HepG2 (cell line): ENCODE results near the gene TEX22. TPM values are rescaled to one million over a fixed set of nuclear protein-coding genes. Genes with fewer than 3 reads are reported as not detected.

Experiments used
- AGO2 ChIP-seq: fragments of 200-400 bp; formaldehyde crosslinking; optimal IDR thresholded peaks from 2 replicates; pipeline ENCODE3; 2017; ENCODE audit warnings: mild to moderate bottlenecking, low read depth, low read length, moderate library complexity
- CC2D1A ChIP-seq: sonication (generic); formaldehyde crosslinking; IDR thresholded peaks from 2 replicates; pipeline ENCODE4 v1.8.1; 2023; ENCODE audit warnings: mild to moderate bottlenecking, missing genetic modification reagents
- ISL2 ChIP-seq: sonication (generic); formaldehyde crosslinking; IDR thresholded peaks from 2 replicates; pipeline ENCODE4 v1.5.0; 2020; ENCODE audit warnings: missing genetic modification reagents
- MYNN ChIP-seq: sonication (generic); formaldehyde crosslinking; IDR thresholded peaks from 2 replicates; pipeline ENCODE4 v1.4.0; 2020; ENCODE audit warnings: mild to moderate bottlenecking, low read depth, missing genetic modification reagents
- NRL ChIP-seq: sonication (generic); formaldehyde crosslinking; IDR thresholded peaks from 2 replicates; pipeline ENCODE4 v1.5.0; 2020; ENCODE audit warnings: missing genetic modification reagents, mild to moderate bottlenecking, moderate library complexity, borderline replicate concordance
- RAD21 ChIP-seq: fragments of 450-650 bp; formaldehyde crosslinking; IDR thresholded peaks from 2 replicates; pipeline ENCODE4 v1.5.0; 2020; ENCODE audit warnings: mild to moderate bottlenecking
- RORA ChIP-seq: sonication (generic); formaldehyde crosslinking; IDR thresholded peaks from 2 replicates; pipeline ENCODE4 v1.5.0; 2020; ENCODE audit warnings: mild to moderate bottlenecking, missing genetic modification reagents, moderate library complexity
- SAP130 ChIP-seq: IDR thresholded peaks from 2 replicates; pipeline ENCODE4 v1.6.1; 2016; ENCODE audit warnings: low read depth
- ZMAT3 ChIP-seq: sonication (generic); formaldehyde crosslinking; conservative IDR thresholded peaks from 2 replicates; pipeline ENCODE4 v1.7.0; 2021; ENCODE audit warnings: missing genetic modification reagents
- ZNF207 ChIP-seq: fragments of 450-650 bp; IDR thresholded peaks from 2 replicates; pipeline ENCODE4 v1.6.1; 2016; ENCODE audit warnings: antibody characterized with exemption, borderline replicate concordance
- ZNF678 ChIP-seq: sonication (generic); formaldehyde crosslinking; IDR thresholded peaks from 2 replicates; pipeline ENCODE4 v1.4.0; 2020; ENCODE audit warnings: mild to moderate bottlenecking, missing genetic modification reagents
- polyA plus RNA-seq, 8 experiments: library from polyadenylated mRNA; depleted of rRNA in 3 of 8; stranded (reverse) in 7 of 8; unstranded in 1 of 8; fragments of >200 nt; fragmentation: Illumina TruSeq in 4 of 8; extraction: Trizol in 4 of 8; gene quantifications; 2 replicates each; pipeline versions ENCODE4 v1.2.1 to v1.2.3, GENCODE V29; 2011 to 2016; ENCODE audit warnings: low read depth in 4 of 8, missing spikeins in 1 of 8, mixed read lengths in 1 of 8; ENCODE audit not compliant: insufficient read depth in 1 of 8
- total RNA-seq, 5 experiments: library from RNA; depleted of rRNA; stranded (reverse); fragments of >200 nt; fragmentation: Illumina TruSeq; extraction: Trizol; gene quantifications; 2 replicates each; pipeline ENCODE4 v1.2.3, GENCODE V29; 2016; ENCODE audit warnings: low read depth in 1 of 5
- TF ChIP-seq, protein P1 (sequence below), 2 experiments: sonication (generic) in 1 of 2; formaldehyde crosslinking in 1 of 2; IDR thresholded peaks; 2 replicates each; pipeline versions ENCODE4 v1.4.0 to v1.6.1; 2018 to 2020; ENCODE audit warnings: missing genetic modification reagents in 2 of 2, borderline replicate concordance in 1 of 2, low read depth in 1 of 2, mild to moderate bottlenecking in 1 of 2, missing biosample characterization in 1 of 2
- TF ChIP-seq, protein P2 (sequence below): sonication (generic); formaldehyde crosslinking; IDR thresholded peaks from 2 replicates; pipeline ENCODE4 v1.9.0; 2022; ENCODE audit warnings: missing genetic modification reagents, mild to moderate bottlenecking, borderline replicate concordance
- TF ChIP-seq, protein P3 (sequence below): sonication (generic); formaldehyde crosslinking; IDR thresholded peaks from 2 replicates; pipeline ENCODE4 v1.5.0; 2020; ENCODE audit warnings: mild to moderate bottlenecking, missing genetic modification reagents, moderate library complexity
- TF ChIP-seq, protein P4 (sequence below): sonication (generic); formaldehyde crosslinking; IDR thresholded peaks from 2 replicates; pipeline ENCODE4 v1.4.0; 2020; ENCODE audit warnings: mild to moderate bottlenecking, missing genetic modification reagents
- TF ChIP-seq, protein P5 (sequence below): sonication (generic); formaldehyde crosslinking; IDR thresholded peaks from 2 replicates; pipeline ENCODE4 v1.4.0; 2020; ENCODE audit warnings: mild to moderate bottlenecking, missing genetic modification reagents, borderline replicate concordance
- TF ChIP-seq, protein P6 (sequence below): sonication (generic); formaldehyde crosslinking; IDR thresholded peaks from 2 replicates; pipeline ENCODE4 v1.4.0; 2020; ENCODE audit warnings: missing genetic modification reagents

Gene TEX22
- total and polyA plus RNA-seq, 2 of the 13 experiments (the other 11 are each of a cell fraction or from before 2014, with no cell fraction given), result 0.07 to 0.27 TPM

DNA sequence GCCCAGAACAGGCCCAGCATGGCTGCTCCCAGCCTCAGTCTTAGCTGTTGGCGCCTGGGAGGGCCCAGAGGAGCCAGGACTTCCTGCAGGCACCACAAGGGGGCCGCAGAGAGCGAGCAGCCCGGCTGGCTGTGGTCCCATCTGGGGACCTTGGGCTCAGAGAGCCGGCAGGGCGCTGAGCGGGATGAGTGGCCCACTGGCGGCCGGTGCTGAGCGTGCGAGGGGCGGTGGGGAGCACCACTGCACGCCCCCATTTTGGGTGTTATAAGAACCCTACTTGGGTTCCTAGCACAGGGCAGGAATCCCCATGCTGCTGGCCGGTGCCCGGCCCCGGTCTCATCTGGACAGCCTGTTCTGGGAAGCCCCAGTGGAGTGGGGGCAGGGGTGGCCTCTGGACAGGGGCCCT, 50.4 kb downstream of the TEX22 start (continued):
- TF ChIP-seq, protein P1, sequence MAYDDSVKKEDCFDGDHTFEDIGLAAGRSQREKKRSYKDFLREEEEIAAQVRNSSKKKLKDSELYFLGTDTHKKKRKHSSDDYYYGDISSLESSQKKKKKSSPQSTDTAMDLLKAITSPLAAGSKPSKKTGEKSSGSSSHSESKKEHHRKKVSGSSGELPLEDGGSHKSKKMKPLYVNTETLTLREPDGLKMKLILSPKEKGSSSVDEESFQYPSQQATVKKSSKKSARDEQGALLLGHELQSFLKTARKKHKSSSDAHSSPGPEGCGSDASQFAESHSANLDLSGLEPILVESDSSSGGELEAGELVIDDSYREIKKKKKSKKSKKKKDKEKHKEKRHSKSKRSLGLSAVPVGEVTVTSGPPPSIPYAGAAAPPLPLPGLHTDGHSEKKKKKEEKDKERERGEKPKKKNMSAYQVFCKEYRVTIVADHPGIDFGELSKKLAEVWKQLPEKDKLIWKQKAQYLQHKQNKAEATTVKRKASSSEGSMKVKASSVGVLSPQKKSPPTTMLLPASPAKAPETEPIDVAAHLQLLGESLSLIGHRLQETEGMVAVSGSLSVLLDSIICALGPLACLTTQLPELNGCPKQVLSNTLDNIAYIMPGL (CRISPR knock-in tag; IDR thresholded peaks at IDR 0.05; ENCODE audit: borderline replicate concordance in 1 of 2, low read depth in 1 of 2), result 0 out of 4 replicates have a peak, but pooled peaks of 1 of the 2 experiments have one; percentile 36
- TF ChIP-seq CC2D1A, result no peak
- TF ChIP-seq AGO2, result peak; percentile 49
- TF ChIP-seq ZNF678 (CRISPR knock-in tag), result no peak
- TF ChIP-seq, protein P2, sequence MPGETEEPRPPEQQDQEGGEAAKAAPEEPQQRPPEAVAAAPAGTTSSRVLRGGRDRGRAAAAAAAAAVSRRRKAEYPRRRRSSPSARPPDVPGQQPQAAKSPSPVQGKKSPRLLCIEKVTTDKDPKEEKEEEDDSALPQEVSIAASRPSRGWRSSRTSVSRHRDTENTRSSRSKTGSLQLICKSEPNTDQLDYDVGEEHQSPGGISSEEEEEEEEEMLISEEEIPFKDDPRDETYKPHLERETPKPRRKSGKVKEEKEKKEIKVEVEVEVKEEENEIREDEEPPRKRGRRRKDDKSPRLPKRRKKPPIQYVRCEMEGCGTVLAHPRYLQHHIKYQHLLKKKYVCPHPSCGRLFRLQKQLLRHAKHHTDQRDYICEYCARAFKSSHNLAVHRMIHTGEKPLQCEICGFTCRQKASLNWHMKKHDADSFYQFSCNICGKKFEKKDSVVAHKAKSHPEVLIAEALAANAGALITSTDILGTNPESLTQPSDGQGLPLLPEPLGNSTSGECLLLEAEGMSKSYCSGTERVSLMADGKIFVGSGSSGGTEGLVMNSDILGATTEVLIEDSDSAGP, result peak; percentile 43; the same call in 1 of the 2 replicates
- no peak for TF ChIP-seq ZNF207
- TF ChIP-seq, protein P3, sequence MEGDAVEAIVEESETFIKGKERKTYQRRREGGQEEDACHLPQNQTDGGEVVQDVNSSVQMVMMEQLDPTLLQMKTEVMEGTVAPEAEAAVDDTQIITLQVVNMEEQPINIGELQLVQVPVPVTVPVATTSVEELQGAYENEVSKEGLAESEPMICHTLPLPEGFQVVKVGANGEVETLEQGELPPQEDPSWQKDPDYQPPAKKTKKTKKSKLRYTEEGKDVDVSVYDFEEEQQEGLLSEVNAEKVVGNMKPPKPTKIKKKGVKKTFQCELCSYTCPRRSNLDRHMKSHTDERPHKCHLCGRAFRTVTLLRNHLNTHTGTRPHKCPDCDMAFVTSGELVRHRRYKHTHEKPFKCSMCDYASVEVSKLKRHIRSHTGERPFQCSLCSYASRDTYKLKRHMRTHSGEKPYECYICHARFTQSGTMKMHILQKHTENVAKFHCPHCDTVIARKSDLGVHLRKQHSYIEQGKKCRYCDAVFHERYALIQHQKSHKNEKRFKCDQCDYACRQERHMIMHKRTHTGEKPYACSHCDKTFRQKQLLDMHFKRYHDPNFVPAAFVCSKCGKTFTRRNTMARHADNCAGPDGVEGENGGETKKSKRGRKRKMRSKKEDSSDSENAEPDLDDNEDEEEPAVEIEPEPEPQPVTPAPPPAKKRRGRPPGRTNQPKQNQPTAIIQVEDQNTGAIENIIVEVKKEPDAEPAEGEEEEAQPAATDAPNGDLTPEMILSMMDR (CRISPR knock-in tag), result peak; percentile 85
- no peak for TF ChIP-seq RORA
- TF ChIP-seq, protein P4, sequence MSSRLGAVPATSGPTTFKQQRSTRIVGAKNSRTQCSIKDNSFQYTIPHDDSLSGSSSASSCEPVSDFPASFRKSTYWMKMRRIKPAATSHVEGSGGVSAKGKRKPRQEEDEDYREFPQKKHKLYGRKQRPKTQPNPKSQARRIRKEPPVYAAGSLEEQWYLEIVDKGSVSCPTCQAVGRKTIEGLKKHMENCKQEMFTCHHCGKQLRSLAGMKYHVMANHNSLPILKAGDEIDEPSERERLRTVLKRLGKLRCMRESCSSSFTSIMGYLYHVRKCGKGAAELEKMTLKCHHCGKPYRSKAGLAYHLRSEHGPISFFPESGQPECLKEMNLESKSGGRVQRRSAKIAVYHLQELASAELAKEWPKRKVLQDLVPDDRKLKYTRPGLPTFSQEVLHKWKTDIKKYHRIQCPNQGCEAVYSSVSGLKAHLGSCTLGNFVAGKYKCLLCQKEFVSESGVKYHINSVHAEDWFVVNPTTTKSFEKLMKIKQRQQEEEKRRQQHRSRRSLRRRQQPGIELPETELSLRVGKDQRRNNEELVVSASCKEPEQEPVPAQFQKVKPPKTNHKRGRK (CRISPR knock-in tag), result no peak
- no peak for TF ChIP-seq MYNN (CRISPR knock-in tag)
- TF ChIP-seq, protein P5, sequence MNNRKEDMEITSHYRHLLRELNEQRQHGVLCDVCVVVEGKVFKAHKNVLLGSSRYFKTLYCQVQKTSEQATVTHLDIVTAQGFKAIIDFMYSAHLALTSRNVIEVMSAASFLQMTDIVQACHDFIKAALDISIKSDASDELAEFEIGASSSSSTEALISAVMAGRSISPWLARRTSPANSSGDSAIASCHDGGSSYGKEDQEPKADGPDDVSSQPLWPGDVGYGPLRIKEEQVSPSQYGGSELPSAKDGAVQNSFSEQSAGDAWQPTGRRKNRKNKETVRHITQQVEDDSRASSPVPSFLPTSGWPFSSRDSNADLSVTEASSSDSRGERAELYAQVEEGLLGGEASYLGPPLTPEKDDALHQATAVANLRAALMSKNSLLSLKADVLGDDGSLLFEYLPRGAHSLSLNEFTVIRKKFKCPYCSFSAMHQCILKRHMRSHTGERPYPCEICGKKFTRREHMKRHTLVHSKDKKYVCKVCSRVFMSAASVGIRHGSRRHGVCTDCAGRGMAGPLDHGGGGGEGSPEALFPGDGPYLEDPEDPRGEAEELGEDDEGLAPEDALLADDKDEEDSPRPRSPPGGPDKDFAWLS (CRISPR knock-in tag), result no peak
- no peak for TF ChIP-seq ZMAT3 (CRISPR knock-in tag)
- peak; percentile 23; the same call in 1 of the 2 replicates for TF ChIP-seq SAP130
- TF ChIP-seq NRL (CRISPR knock-in tag), result no peak
- peak; percentile 81 for TF ChIP-seq RAD21 (CRISPR knock-in tag)
- no peak for TF ChIP-seq ISL2 (CRISPR knock-in tag)
- TF ChIP-seq, protein P6, sequence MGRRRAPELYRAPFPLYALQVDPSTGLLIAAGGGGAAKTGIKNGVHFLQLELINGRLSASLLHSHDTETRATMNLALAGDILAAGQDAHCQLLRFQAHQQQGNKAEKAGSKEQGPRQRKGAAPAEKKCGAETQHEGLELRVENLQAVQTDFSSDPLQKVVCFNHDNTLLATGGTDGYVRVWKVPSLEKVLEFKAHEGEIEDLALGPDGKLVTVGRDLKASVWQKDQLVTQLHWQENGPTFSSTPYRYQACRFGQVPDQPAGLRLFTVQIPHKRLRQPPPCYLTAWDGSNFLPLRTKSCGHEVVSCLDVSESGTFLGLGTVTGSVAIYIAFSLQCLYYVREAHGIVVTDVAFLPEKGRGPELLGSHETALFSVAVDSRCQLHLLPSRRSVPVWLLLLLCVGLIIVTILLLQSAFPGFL (CRISPR knock-in tag), result no peak
